Loucy (cell line): Measurements from ENCODE around the gene TANGO6.
"Not testable (repeated sequence)": the region's sequence is repeated elsewhere in the genome, so short reads cannot be mapped to it uniquely, and the experiment has no call there.

Experiments
- H2AFZ ChIP-seq: fragments of 200-600 bp; sonication (generic); 2 replicates; pipeline ENCODE4 v1.6.0; 2016; ENCODE audit warnings: antibody characterized with exemption, mild to moderate bottlenecking, low read length, moderate library complexity
- H3F3A ChIP-seq: fragments of 200-600 bp; 2 replicates; pipeline ENCODE4 v1.6.0; 2016; ENCODE audit warnings: antibody characterized with exemption, low read depth, mild to moderate bottlenecking
- H3K27me3 ChIP-seq: fragments of 200-600 bp; sonication (generic); 2 replicates; pipeline ENCODE4 v1.6.1; 2014; ENCODE audit warnings: low read length, mild to moderate bottlenecking; ENCODE audit not compliant: insufficient read depth, poor library complexity, severe bottlenecking
- H3K36me3 ChIP-seq: fragments of 200-600 bp; sonication (generic); 2 replicates; pipeline ENCODE4 v1.6.1; 2016; ENCODE audit warnings: low read length; ENCODE audit not compliant: insufficient read depth
- H3K4me1 ChIP-seq: fragments of 200-600 bp; sonication (generic); 2 replicates; pipeline ENCODE4 v1.5.1; 2014; ENCODE audit warnings: low read length, mild to moderate bottlenecking; ENCODE audit not compliant: insufficient read depth, poor library complexity, severe bottlenecking
- H3K4me2 ChIP-seq: fragments of 200-600 bp; sonication (generic); 2 replicates; pipeline ENCODE4 v1.6.0; 2014; ENCODE audit warnings: antibody characterized with exemption, low read length, low read depth, mild to moderate bottlenecking; ENCODE audit not compliant: poor library complexity, severe bottlenecking
- H3K4me3 ChIP-seq: fragments of 200-600 bp; sonication (generic); 2 replicates; pipeline ENCODE4 v1.5.1; 2014; ENCODE audit warnings: low read length, mild to moderate bottlenecking, mixed read lengths; ENCODE audit not compliant: poor library complexity, severe bottlenecking
- H3K79me2 ChIP-seq: fragments of 200-600 bp; sonication (generic); 2 replicates; pipeline ENCODE4 v1.6.1; 2014; ENCODE audit warnings: low read length; ENCODE audit not compliant: insufficient read depth
- H3K9ac ChIP-seq: fragments of 200-600 bp; sonication (generic); 2 replicates; pipeline ENCODE4 v1.6.0; 2014; ENCODE audit warnings: mild to moderate bottlenecking, low read depth, low read length, moderate library complexity; ENCODE audit not compliant: poor library complexity, severe bottlenecking
- H3K9me2 ChIP-seq: fragments of 200-600 bp; sonication (generic); replicated peaks from 2 replicates; pipeline ENCODE4 v1.6.1; 2016; ENCODE audit warnings: low read depth, low read length, mixed read lengths
- H3K9me3 ChIP-seq: fragments of 200-600 bp; sonication (generic); 2 replicates; pipeline ENCODE4 v1.6.1; 2014; ENCODE audit warnings: mild to moderate bottlenecking, antibody characterized with exemption, low read length, low read depth; ENCODE audit not compliant: insufficient read depth
- H4K20me1 ChIP-seq: fragments of 200-600 bp; sonication (generic); 2 replicates; pipeline ENCODE4 v1.6.0; 2014; ENCODE audit warnings: antibody characterized with exemption, low read length, mild to moderate bottlenecking; ENCODE audit not compliant: insufficient read depth, poor library complexity, severe bottlenecking
- CTCF ChIP-seq: fragments of 200-600 bp; sonication (generic); conservative IDR thresholded peaks from 2 replicates; pipeline ENCODE4 v1.5.1; 2014; ENCODE audit warnings: mild to moderate bottlenecking, antibody characterized with exemption, low read length
- EZH2phosphoT487 ChIP-seq: fragments of 200-600 bp; IDR thresholded peaks from 2 replicates; pipeline ENCODE4 v1.6.1; 2018; ENCODE audit warnings: antibody characterized with exemption, mild to moderate bottlenecking, moderate library complexity, borderline replicate concordance

The TANGO6 gene

GRCh38 chr16:68839831-68840230 lies 3.5 kb upstream of the TANGO6 start:
- Histone ChIP-seq H4K20me1 (no peaks in the 10 kb centered on the region), H2AFZ (no peak overlapping the region), H3K4me3 (no peak overlapping the region), H3K9me3 (no peaks in the 10 kb centered on the region), H3K79me2 (no peaks in the 10 kb centered on the region), H3K4me2 (no peak overlapping the region), H3K36me3 (no peaks in the 10 kb centered on the region), H3K9me2 (no peaks in the 10 kb centered on the region), H3K4me1 (peaks cover 6% of the 10 kb centered on the region), H3K27me3 (no peaks in the 10 kb centered on the region), H3K9ac (no peak overlapping the region), H3F3A (no peaks in the 10 kb centered on the region)
- no peak for TF ChIP-seq CTCF
- TF ChIP-seq EZH2phosphoT487, result no peak

- not testable (repeated sequence) for H3K36me3 ChIP-seq, H4K20me1 ChIP-seq, H3F3A ChIP-seq, H3K4me1 ChIP-seq, H3K79me2 ChIP-seq, H3K9me2 ChIP-seq, H3K27me3 ChIP-seq, H3K9me3 ChIP-seq
- peak overlapping the region; percentile 77 for H3K9ac ChIP-seq
- peak overlapping the region; percentile 92 for H2AFZ ChIP-seq
- peak overlapping the region; percentile 77 for H3K4me3 ChIP-seq
- peak overlapping the region; percentile 76 for H3K4me2 ChIP-seq
These were observed 308 bp upstream of the TANGO6 start for GRCh38 chr16:68842964-68843481.

GRCh38 chr16:68844211-68844564 lies 857 bp downstream of the TANGO6 start:
- Histone ChIP-seq H3K4me1 (peaks cover 6% of the 10 kb centered on the region), H3K27me3 (peaks cover 9% of the 10 kb centered on the region), H3K36me3 (no peaks in the 10 kb centered on the region), H3K4me2 (peak overlapping the region; percentile 76), H3K9me2 (no peaks in the 10 kb centered on the region), H2AFZ (peak overlapping the region; percentile 92), H3K79me2 (no peaks in the 10 kb centered on the region), H3K9me3 (no peaks in the 10 kb centered on the region), H3K9ac (peak overlapping the region; percentile 77), H4K20me1 (no peaks in the 10 kb centered on the region), H3K4me3 (peak overlapping the region; percentile 77), H3F3A (no peaks in the 10 kb centered on the region)
- TF ChIP-seq CTCF (no peak; the same call in none of the 2 replicates), EZH2phosphoT487 (no peak)

- H3K79me2 ChIP-seq, result no peaks in the 10 kb centered on the region
- no peak overlapping the region for H3K4me3 ChIP-seq
- H3K36me3 ChIP-seq, result no peaks in the 10 kb centered on the region
- H3K4me1 ChIP-seq, result peaks cover 6% of the 10 kb centered on the region
- H3F3A ChIP-seq, result no peaks in the 10 kb centered on the region
- H4K20me1 ChIP-seq, result no peaks in the 10 kb centered on the region
- H2AFZ ChIP-seq, result no peak overlapping the region
- H3K9me2 ChIP-seq, result no peaks in the 10 kb centered on the region
- no peaks in the 10 kb centered on the region for H3K9me3 ChIP-seq
- no peak for TF ChIP-seq EZH2phosphoT487
- no peak for TF ChIP-seq CTCF
- H3K4me2 ChIP-seq, result no peak overlapping the region
- no peak overlapping the region for H3K9ac ChIP-seq
- H3K27me3 ChIP-seq, result peaks cover 43% of the 10 kb centered on the region
These were observed 5.5 kb downstream of the TANGO6 start for GRCh38 chr16:68848786-68849185.
